Measurements from ENCODE around the gene CHAF1A.

DNA sequence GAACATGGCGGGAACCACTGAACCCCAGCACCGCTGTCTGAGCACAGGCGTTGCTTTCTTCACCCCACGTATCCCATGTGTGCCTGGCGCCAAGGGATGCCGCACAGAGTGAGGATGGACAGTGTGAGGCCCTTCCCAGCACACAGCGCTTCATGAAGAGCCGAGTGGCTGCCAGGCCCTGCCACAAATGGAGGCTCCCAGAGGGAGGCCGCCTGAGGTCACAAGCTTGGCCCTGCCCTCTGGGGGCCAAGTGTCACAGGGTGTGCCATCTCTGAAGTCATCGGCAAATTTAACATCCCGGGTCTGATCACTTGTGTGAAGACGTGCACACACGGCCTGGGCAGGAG, 34.7 kb upstream of the CHAF1A start:
- TF ChIP-seq, protein P1, sequence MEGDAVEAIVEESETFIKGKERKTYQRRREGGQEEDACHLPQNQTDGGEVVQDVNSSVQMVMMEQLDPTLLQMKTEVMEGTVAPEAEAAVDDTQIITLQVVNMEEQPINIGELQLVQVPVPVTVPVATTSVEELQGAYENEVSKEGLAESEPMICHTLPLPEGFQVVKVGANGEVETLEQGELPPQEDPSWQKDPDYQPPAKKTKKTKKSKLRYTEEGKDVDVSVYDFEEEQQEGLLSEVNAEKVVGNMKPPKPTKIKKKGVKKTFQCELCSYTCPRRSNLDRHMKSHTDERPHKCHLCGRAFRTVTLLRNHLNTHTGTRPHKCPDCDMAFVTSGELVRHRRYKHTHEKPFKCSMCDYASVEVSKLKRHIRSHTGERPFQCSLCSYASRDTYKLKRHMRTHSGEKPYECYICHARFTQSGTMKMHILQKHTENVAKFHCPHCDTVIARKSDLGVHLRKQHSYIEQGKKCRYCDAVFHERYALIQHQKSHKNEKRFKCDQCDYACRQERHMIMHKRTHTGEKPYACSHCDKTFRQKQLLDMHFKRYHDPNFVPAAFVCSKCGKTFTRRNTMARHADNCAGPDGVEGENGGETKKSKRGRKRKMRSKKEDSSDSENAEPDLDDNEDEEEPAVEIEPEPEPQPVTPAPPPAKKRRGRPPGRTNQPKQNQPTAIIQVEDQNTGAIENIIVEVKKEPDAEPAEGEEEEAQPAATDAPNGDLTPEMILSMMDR (IDR thresholded peaks at IDR 0.05) = no peak
- TF ChIP-seq POLR2AphosphoS5 (IDR thresholded peaks at IDR 0.05) (no peak), POLR2A (IDR thresholded peaks at IDR 0.05) (no peak)

Data from breast epithelium (tissue), 3 donors.